ENCODE results near the gene TIAM1. TPM values are rescaled to one million over a fixed set of nuclear protein-coding genes. Genes with fewer than 3 reads are reported as not detected.

Gene TIAM1
- total and polyA plus RNA-seq, 2 donors from 2014 or later = 4.6 to 30.0 TPM

DNA sequence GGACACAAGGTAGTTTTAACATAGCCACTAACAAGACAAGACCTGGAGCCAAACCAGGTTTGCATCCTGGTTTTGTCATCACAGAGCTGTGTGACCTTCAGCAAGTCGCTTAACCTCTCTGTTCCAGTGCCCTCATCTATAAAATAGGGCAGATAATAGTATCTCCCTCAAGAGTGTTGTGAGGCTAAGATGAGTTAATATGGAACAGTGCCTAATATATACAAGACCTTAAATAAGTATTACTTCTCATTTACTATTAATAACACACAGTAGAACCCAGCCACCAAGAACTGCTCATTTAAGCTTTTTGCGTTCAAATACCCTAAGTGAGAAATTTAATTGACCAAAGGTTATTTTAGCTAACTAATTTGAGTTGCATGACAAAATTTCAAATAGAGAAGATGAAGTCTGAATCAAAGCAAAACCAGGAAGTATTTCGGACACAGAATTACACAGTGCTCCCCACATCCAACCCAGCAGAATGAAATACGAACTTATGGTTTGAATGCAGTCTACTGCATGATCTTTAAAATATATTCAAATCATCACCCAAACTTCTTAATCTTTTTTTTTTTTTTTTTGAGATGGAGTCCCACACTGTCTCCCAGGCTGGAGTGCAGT lies 181.9 kb downstream of the TIAM1 start:
- H3K4me3 ChIP-seq (ENCODE audit: low read length in 3 of 3) = no peak overlapping the region
- peaks cover 0 to under 1% (median 0%) of the 10 kb centered on the region in 3 donors for H3K9me3 ChIP-seq (ENCODE audit: control insufficient read depth in 2 of 3, insufficient read depth in 1 of 3, low read length in 3 of 3)
- peaks cover 0 to 5% (median 0%) of the 10 kb centered on the region in 3 donors for H3K4me1 ChIP-seq (ENCODE audit: control insufficient read depth in 2 of 3, insufficient read depth in 2 of 3, low read depth in 1 of 3, low read length in 3 of 3)
- no peak overlapping the region for H3K9ac ChIP-seq (ENCODE audit: low read length in 3 of 3)
- TF ChIP-seq, protein P1, sequence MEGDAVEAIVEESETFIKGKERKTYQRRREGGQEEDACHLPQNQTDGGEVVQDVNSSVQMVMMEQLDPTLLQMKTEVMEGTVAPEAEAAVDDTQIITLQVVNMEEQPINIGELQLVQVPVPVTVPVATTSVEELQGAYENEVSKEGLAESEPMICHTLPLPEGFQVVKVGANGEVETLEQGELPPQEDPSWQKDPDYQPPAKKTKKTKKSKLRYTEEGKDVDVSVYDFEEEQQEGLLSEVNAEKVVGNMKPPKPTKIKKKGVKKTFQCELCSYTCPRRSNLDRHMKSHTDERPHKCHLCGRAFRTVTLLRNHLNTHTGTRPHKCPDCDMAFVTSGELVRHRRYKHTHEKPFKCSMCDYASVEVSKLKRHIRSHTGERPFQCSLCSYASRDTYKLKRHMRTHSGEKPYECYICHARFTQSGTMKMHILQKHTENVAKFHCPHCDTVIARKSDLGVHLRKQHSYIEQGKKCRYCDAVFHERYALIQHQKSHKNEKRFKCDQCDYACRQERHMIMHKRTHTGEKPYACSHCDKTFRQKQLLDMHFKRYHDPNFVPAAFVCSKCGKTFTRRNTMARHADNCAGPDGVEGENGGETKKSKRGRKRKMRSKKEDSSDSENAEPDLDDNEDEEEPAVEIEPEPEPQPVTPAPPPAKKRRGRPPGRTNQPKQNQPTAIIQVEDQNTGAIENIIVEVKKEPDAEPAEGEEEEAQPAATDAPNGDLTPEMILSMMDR (IDR thresholded peaks at IDR 0.05; ENCODE audit: borderline replicate concordance, extremely low read depth, insufficient read depth) = no peak
- no peak for FAIRE-seq
- intact Hi-C loops (cut with DNase I) = no loop called here
- H3K27ac ChIP-seq (ENCODE audit: low read depth in 2 of 2, low read length in 2 of 2) = no peak overlapping the region
- no peaks in the 10 kb centered on the region for H3K36me3 ChIP-seq (ENCODE audit: control insufficient read depth in 2 of 3, insufficient read depth in 3 of 3, low read length in 3 of 3)
- H3K27me3 ChIP-seq (ENCODE audit: control insufficient read depth, insufficient read depth, low read length) = no peaks in the 10 kb centered on the region
- DNase-seq = no peak

- Histone ChIP-seq H3K27ac (ENCODE audit: low read depth in 2 of 2, low read length in 2 of 2) (no peak overlapping the region), H3K4me3 (ENCODE audit: low read length in 3 of 3) (peak overlapping the region in 1 of 3 donors; percentile 66), H3K9ac (ENCODE audit: low read length in 3 of 3) (no peak overlapping the region), H3K9me3 (ENCODE audit: control insufficient read depth in 2 of 3, insufficient read depth in 1 of 3, low read length in 3 of 3) (peaks cover 0 to 11% (median 0%) of the 10 kb centered on the region in 3 donors), H3K4me1 (ENCODE audit: control insufficient read depth in 2 of 3, insufficient read depth in 2 of 3, low read depth in 1 of 3, low read length in 3 of 3) (peaks cover 0 to 5% (median 0%) of the 10 kb centered on the region in 3 donors), H3K27me3 (ENCODE audit: control insufficient read depth, insufficient read depth, low read length) (no peaks in the 10 kb centered on the region), H3K36me3 (ENCODE audit: control insufficient read depth in 2 of 3, insufficient read depth in 3 of 3, low read length in 3 of 3) (no peaks in the 10 kb centered on the region)
- FAIRE-seq (no peak), DNase-seq (peak in 3 of 5 donors; percentile 33 to 68 (median 53))
- TF ChIP-seq, protein P1 (IDR thresholded peaks at IDR 0.05; ENCODE audit: borderline replicate concordance, extremely low read depth, insufficient read depth) = no peak
- intact Hi-C loops (cut with DNase I) = no loop called here
Measured at GRCh38 chr21:31161157-31161556, 182.9 kb downstream of the TIAM1 start.

DNA sequence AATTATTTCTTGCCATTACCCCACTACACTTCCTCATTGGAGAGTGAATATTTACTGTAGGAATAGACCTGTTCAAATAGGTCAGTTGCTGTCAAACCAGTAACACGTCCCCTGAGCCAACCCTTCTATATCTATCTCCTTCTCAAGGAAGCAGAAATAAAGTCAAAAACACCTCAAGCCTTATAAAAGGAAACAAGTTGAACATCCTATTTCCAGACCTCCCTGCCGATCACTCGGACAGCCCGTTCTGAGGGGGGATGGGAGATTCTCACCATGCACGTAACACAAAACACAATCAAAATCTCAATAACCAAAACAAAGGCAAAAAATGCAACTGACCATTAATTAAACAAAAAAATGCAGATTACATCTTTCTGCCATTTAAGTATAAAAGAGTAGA lies 184.3 kb downstream of the TIAM1 start:
- intact Hi-C loops (cut with DNase I) = no loop called here
- DNase-seq = no peak
- Histone ChIP-seq H3K9ac (ENCODE audit: low read length in 3 of 3) (no peak overlapping the region), H3K27ac (ENCODE audit: low read depth in 2 of 2, low read length in 2 of 2) (no peak overlapping the region), H3K36me3 (ENCODE audit: control insufficient read depth in 2 of 3, insufficient read depth in 3 of 3, low read length in 3 of 3) (no peaks in the 10 kb centered on the region), H3K4me1 (ENCODE audit: control insufficient read depth in 2 of 3, insufficient read depth in 2 of 3, low read depth in 1 of 3, low read length in 3 of 3) (peaks cover 0 to 5% (median 0%) of the 10 kb centered on the region in 3 donors), H3K4me3 (ENCODE audit: low read length in 3 of 3) (peak overlapping the region in 1 of 3 donors; percentile 66), H3K27me3 (ENCODE audit: control insufficient read depth, insufficient read depth, low read length) (no peaks in the 10 kb centered on the region), H3K9me3 (ENCODE audit: control insufficient read depth in 2 of 3, insufficient read depth in 1 of 3, low read length in 3 of 3) (peaks cover 0 to 14% (median 0%) of the 10 kb centered on the region in 3 donors)
- TF ChIP-seq, protein P1 (IDR thresholded peaks at IDR 0.05; ENCODE audit: borderline replicate concordance, extremely low read depth, insufficient read depth) = no peak
- no peak for FAIRE-seq

All from kidney (tissue), 14 donors.